Pancreas (tissue), 8 donors: ENCODE data around the gene PABPC1L2A. TPM values are rescaled to one million over a fixed set of nuclear protein-coding genes. Genes with fewer than 3 reads are reported as not detected.

Source experiments
- polyA plus RNA-seq, 2 donors: library from polyadenylated mRNA; stranded (reverse); fragments of 200-250 nt; gene quantifications; one replicate each; pipeline ENCODE4 v1.2.3, GENCODE V29; 2013
- total RNA-seq, 6 donors: library from RNA; stranded (reverse); fragmentation: NEBNext Ultra II Directional in 4 of 6; extraction: Animal tissue kit (Norgen Biotek cat#: 25700) in 4 of 6; gene quantifications; one replicate each; pipeline versions ENCODE4 v1.2.1 to v1.2.4, GENCODE V29; 2021 to 2023
- donor health status: healthy with polysubstance abuse.
- donor health status: DM: no; HTN: no; CAD: no; lungs with moderate emphysema.
- donor health status: DM: no; HTN: no; CAD: no.
- donor health status: Bipolar disorder and iron deficiency.
- donor health status: DM: yes; HTN: yes; CAD: no.
- donor health status: DM: no; HTN: no; CAD: no.
- donor health status: DM: no; HTN: no; CAD: no.
- donor health status: DM: yes; HTN: yes; CAD: no.

PABPC1L2A gene
- total and polyA plus RNA-seq, 8 donors, result not detected

Other genes with a start within 250 kb of the PABPC1L2A start
- not detected for gene FAM236C, start 166.9 kb downstream of the PABPC1L2A start, total RNA-seq
- not detected for gene FAM236C, start 166.9 kb downstream of the PABPC1L2A start, polyA plus RNA-seq
- not detected for gene FAM236A, start 141.3 kb downstream of the PABPC1L2A start, total RNA-seq
- not detected for gene FAM236A, start 141.3 kb downstream of the PABPC1L2A start, polyA plus RNA-seq
- gene DMRTC1, start 135.7 kb downstream of the PABPC1L2A start, total RNA-seq, result 1 to 10 TPM in 1 of 6 donors, under 1 TPM in 4, not detected in 1; 0.31 to 1.7 (median 0.82) TPM
- gene DMRTC1, start 135.7 kb downstream of the PABPC1L2A start, polyA plus RNA-seq, result under 1 TPM in 1 of 2 donors, not detected in 1; 0.66 TPM
- gene PABPC1L2B, start 76.6 kb downstream of the PABPC1L2A start, total RNA-seq, result not detected
- gene PABPC1L2B, start 76.6 kb downstream of the PABPC1L2A start, polyA plus RNA-seq, result not detected
- 1 to 10 TPM in 5 of 6 donors, under 1 TPM in 1; 0.79 to 2.8 (median 2.1) TPM for gene NAP1L2, start 135.3 kb upstream of the PABPC1L2A start, total RNA-seq
- 1 to 10 TPM; 2.2 to 7.4 TPM for gene NAP1L2, start 135.3 kb upstream of the PABPC1L2A start, polyA plus RNA-seq